SW 1271 (cell line): Measurements from ENCODE around the gene SLC52A1.
"Not testable (repeated sequence)": the region's sequence is repeated elsewhere in the genome, so short reads cannot be mapped to it uniquely, and the experiment has no call there.

Experiments
- DNase-seq, 2 experiments: peaks; one replicate each; lab custom pipeline; 2025; lab: John Stamatoyannopoulos, UW

SLC52A1 gene

DNA sequence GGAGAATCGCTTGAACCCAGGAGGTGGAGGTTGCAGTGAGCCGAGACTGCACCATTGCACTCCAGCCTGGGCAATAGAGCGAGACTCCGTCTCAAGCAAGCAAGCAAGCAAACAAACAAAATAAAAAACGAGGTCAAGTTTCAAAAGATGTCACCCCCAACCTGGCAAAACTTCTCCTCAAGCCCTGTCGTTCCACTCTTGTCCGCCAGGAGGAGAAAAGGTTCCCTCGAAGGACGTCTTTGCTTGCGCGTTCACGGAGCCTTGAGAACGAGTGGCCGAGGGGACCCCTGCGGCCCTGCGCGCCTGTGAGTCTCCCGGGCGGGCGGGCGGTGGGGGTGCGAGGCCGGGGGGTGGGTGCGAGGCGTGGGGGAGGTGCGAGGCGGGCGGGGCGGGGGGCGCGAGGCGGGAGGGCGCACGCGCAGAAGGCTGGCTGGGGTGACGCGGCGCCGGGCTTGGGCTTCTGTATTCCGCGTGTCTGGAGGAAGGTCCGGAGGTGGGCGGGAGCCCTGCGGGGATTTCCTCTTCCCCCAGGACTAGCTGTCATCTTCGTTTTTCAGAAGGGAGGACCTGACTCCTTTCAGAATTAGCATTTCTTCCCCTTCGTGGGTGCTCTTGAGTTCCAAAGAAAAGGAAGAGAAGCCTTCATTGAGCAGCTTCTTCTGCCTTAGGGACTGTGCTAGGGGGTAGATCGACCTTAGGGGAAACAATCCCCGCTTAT is 3.7 kb downstream of the SLC52A1 start:
- DNase-seq = peak; percentile 42 to 65

DNA sequence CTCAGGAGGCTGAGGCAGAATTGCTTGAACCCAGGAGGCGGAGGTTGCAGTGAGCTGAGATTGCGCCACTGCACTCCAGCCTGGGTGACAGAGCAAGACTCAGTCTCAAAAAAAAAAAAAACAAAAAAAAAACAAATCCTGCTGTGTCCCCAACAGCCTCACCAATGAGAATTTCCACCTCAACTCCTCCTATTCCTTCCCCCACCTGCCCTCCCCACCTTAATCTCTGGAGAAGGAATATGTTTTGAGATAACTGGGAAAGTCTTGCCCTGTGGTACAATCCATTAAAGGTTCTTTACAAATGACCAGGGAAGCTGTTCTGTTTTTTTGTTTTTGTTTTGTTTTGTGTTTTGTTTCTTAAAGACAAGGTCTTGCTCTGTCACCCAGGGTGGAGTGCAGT is 5.1 kb downstream of the SLC52A1 start:
- not testable (repeated sequence) for DNase-seq

DNA sequence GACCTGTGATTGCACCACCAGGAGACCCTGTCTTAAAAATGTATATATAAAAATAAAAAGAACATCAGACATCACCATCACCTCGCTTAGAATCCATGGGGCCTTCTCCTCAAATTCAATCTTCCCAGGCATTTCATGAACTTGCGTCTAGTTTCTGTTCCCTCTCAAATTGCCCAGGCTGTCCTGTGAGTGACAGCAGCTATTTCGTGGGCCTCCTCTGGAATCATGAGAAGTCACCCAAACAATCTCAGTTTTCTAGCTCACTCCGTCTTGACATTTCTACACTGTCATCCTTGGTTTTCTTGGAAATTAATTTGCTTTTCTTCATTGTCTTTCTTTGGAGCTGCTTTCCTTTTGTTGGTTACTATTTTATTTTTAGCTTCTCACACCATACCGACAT is 7.3 kb downstream of the SLC52A1 start:
- DNase-seq = no peak

DNA sequence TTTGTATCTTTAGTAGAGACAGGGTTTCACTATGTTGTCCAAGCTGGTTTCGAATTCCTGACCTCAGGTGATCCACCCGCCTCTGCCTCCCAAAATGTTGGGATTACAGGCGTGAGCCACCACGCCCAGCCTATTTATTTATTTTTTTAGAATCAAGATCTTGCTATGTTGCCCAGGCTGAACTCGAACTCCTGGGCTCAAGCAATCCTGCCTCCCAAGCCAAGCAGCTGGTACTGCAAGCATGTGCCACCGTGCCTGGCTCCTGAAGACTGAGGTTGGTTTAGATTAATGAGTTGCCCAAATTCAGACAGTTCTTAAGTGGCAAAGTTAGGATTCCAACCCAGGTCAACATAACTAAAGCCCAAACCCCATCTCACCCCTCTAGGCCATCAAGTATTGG is 7.9 kb downstream of the SLC52A1 start:
- DNase-seq = no peak

DNA sequence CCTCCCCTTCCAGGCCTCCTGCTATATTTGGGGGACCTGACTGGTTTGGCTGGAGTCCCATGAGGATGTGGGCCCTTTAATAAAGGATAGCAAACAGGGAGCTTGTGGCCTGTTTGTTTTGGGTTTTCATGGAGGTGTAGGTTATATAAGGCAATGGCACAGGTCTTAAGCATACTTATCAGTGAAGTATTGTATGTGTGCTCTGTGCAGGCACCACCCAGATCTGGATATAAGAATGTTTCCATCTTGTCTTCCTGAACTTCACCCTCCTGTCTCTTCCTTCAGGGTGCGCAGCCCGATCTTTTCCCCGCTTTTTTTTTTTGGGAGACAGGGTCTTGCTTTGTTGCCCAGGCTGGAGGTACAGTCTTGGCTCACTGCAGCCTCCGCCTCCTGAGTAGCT is 10.6 kb downstream of the SLC52A1 start:
- no peak for DNase-seq

DNA sequence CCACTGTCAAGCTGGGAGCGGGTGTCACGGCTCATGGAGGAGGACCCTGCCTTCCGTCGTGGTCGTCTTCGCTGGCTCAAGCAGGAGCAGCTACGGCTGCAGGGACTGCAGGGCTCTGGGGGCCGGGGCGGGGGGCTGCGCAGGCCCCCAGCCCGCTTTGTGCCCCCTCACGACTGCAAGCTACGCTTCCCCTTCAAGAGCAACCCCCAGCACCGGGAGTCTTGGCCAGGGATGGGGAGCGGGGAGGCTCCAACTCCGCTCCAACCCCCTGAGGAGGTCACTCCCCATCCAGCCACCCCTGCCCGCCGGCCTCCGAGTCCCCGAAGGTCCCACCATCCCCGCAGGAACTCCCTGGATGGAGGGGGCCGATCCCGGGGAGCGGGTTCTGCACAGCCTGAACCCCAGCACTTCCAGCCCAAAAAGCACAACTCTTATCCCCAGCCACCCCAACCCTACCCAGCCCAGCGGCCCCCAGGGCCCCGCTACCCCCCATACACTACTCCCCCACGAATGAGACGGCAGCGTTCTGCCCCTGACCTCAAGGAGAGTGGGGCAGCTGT is 11.6 kb downstream of the SLC52A1 start:
- no peak for DNase-seq

DNA sequence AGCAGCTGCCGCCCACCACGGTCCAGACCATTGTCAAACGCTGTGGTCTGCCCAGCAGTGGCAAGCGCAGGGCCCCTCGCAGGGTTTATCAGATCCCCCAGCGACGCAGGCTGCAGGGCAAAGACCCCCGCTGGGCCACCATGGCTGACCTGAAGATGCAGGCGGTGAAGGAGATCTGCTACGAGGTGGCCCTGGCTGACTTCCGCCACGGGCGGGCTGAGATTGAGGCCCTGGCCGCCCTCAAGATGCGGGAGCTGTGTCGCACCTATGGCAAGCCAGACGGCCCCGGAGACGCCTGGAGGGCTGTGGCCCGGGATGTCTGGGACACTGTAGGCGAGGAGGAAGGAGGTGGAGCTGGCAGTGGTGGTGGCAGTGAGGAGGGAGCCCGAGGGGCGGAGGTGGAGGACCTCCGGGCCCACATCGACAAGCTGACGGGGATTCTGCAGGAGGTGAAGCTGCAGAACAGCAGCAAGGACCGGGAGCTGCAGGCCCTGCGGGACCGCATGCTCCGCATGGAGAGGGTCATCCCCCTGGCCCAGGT is 13.0 kb downstream of the SLC52A1 start:
- DNase-seq = no peak

DNA sequence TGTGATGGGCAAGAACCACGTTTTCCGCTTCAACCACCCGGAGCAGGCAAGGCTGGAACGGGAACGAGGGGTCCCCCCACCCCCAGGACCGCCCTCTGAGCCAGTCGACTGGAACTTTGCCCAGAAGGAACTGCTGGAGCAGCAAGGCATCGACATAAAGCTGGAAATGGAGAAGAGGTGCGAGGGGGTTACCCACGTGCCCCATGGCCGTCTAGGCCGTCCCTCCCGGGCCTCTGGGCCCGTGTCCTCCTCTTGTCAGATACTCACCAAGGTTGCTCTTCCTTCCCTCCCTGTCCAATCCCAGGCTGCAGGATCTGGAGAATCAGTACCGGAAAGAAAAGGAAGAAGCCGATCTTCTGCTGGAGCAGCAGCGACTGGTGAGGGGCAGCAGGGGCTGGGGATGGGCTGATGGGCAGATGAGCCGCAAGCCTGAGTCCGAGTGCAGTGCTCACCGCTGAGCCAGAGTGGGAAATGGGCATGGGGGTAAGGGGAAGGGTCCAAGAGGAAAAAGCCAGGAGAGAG is 14.7 kb downstream of the SLC52A1 start:
- DNase-seq = no peak

DNA sequence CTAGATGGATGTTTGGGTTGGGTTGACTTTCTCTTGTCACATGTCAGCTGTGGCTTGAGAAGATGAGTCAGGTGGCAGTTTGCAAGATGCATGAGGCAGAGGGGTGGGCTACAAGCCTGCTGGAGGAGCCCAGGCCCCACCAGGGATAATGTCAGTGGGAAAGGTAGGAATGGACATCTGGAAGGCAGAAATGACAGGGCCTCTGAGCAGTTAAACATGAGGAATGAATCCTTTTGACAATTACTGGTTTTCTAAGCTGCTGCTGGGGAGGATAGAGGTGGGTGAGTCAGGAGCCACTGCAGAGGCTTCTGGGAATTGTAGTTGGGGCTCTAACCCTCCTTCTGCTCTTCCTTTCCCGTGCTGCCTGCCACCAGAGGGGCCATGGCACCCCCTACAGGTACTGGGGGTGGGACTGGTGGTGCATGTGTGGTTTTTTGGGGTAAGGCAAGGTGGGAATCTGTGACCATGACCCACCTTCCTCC is 15.7 kb downstream of the SLC52A1 start:
- DNase-seq = no peak

DNA sequence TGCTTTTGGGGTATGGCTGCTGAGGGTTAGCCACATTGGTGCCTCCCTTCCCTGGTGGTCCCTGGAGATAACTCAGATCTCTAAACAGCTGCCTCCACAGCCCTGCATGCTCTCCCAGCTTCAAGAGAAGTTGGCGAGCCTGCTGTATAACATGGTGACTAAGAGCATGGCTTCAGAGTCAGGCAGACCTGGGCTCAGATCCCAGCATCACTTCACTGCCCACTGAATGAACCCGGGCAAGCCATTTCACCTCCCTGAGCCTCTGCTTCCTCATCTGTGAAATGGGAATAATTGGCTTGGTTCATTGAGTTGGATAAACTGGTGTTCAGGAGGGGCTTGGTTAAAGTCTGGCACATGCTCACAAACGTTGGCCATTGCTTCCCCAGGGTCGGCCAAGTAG is 20.9 kb downstream of the SLC52A1 start:
- DNase-seq = no peak

DNA sequence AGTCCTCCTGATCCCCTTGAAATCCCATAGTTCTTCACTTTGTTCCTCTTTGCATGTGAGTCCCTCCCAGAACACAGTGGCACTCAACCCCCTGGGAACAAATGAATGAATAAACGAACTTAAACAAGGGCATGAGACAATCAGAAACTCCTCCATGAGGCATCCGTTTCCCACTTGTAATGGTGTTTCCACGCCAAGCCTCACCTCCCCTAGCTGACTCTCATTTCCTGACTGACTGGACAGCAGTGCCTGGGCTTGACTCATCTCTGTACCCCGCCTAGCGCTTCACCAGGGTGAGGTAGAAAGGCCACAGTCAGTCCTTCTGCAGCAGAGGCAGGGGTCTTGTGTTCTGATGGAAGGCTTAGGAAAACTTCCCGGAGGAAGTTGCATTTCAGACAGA is 23.3 kb downstream of the SLC52A1 start:
- DNase-seq = no peak

DNA sequence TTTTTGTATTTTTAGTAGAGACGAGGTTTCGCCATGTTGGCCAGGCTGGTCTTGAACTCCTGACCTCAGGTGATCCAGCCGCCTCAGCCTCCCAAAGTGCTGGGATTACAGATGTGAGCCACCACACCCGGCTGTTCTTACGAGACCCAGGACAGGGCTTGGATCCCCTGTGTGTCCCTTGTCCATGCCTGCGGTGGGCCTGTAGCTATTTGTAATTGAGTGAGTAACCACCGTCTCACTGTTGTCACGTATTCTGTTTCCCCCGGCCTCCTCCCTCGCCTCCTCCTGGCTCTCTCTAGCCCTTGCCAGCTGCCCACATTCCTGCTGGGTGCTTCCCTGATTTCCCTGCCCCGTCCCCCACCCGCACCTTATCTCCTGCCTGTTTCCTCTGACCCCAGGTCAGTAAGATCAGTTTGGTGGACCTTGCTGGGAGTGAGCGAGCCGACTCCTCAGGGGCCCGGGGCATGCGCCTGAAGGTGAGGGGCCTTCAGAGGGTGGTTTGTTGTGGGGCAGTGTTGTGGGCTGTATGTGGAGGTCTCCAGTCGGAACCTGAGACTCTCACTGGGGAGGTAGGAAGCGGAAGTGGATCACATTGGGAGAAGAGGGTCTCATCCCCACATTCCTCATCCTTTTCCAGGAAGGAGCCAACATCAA is 31.9 kb downstream of the SLC52A1 start:
- no peak for DNase-seq

DNA sequence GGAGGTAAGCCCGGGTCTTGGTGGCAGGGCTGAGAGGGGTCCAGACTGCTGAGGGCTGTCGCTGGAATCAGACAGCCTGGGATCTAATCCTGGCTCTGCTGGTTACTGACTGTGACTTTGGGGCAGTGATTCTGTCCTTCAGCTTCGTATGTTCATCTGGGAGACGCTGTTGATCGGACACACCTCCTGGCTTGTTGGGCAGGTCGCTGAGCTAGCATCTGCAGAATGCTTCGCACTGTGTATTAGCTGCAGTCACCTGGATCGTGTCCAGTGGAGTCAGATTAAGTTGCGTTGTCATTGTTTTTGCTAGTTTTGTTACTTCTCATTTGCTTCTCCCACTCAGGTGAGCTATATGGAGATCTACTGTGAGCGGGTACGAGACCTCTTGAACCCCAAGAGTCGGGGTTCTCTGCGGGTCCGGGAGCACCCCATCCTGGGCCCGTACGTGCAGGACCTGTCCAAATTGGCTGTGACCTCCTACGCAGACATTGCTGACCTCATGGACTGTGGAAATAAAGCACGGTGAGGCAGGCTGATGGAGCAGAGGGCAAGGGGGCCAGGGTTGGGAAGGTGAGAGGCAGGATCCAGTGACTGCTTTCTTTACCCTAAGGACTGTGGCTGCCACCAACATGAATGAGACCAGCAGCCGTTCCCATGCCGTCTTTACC is 33.0 kb downstream of the SLC52A1 start:
- DNase-seq = no peak

DNA sequence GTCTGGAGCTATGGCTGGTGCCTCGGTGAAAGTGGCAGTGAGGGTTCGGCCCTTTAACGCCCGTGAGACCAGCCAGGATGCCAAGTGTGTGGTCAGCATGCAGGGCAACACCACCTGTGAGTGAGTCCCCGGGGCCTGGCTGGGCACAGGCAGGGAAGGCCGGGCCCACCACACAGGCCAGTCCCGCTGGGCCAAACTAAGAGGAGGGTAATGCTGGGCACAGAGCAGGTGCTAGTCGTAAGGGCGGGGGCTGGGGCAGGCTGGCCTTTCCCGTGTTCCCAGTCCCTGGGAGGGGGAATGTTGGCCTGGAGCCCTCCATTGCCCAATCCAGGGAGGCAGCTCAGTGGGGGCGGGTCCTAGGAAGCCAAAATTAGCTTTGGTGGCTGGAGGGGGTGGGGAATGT is 35.0 kb downstream of the SLC52A1 start:
- DNase-seq = no peak

DNA sequence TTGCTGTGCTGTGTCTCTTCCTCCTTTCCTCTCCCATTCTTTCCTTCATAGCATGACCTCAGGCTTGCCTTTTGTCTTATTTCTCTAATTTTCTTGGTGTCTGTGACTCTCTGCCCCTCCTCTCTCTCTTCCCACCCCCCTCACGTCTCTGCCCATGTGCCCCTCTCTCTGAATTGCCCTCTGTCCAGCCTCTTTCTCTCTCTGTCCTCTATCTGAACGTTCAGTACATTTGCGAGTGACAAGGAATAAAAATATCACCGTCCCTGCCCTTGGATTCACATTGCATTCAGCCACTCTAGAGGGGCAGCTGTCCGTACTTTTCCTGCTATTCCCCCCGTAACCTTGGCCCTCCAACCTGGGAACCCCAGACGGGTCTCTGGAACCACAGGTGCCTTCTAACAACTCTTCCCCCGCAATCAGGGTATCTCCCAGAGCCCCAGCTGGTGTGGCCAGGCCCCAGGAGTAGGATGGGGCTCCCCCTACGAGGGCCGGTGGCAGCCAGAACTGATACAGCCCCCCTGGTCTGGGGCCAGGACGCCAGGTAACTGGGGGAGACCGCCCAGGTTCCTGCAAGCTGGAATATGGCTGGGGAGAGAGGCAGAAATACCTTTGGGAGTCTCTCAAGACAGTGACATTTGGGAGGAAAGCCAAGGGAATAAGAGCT is 35.7 kb downstream of the SLC52A1 start:
- DNase-seq = no peak

DNA sequence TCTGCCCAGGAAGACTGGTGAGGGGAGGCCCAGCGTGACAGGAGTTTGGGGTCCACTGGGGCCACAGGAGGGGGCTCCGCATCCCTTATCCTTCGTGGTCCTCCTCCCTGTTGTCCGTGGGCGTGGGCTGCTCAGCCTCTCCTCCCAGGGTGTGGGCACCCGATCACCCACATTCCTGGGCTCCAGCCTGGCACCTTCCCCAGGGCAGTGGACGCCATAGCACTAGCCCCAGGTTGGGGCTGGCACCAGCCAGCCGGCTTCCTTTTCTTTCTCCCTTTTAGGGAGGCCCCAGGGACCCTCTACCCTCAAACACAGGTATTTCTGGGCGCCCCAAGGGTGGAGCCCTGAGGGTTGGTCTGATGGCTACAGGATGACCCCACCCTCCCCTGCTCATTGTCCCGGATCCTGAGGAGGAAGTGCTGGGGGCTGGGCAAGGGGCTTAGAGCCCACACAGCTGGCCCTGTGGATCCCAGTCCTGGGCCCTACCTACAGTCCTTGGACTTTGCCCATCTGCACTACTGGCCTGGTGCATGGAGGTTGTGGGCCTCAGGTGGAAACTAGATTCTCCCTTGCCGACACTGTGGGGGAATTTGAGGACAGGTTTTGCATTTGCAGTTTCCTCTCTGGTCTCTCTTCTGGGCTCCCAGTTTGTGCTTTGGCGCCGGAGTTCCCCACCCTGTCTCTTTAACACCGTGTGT is 36.3 kb downstream of the SLC52A1 start:
- no peak for DNase-seq

DNA sequence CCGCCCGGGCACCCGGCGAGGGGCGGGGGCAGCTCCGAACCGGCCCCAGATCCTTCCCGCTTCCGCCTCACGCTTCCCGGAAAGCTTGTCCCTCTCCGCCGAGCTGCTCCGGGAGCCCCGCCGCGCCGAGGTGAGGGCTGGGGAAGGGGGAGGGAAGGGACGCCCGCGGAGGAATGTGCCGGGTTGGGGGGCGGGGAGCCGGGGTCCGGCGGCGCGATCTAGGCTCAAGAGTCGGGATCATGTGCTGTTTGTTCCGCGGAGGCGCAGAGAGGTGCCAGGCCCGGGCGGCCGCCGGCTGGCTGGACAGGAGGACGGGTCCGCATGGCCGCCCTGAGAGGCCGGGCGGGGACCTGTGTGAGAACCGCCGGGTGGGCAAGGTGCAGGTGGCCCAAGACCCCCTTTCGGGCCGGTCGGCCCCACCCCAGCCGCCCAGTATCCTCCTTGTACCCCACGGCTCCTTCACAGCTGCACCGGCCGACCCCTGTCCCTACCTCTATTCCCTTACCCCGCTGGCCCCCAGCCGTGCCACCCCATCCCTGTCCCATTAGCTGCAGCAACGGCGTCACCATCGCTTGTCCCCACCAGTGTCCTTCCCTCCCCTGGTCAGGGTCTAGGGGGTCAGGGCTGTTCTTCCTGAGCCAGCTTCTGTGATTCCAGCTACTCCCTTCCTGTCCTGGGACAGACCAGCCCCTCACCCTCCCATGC is 37.0 kb downstream of the SLC52A1 start:
- DNase-seq = no peak

DNA sequence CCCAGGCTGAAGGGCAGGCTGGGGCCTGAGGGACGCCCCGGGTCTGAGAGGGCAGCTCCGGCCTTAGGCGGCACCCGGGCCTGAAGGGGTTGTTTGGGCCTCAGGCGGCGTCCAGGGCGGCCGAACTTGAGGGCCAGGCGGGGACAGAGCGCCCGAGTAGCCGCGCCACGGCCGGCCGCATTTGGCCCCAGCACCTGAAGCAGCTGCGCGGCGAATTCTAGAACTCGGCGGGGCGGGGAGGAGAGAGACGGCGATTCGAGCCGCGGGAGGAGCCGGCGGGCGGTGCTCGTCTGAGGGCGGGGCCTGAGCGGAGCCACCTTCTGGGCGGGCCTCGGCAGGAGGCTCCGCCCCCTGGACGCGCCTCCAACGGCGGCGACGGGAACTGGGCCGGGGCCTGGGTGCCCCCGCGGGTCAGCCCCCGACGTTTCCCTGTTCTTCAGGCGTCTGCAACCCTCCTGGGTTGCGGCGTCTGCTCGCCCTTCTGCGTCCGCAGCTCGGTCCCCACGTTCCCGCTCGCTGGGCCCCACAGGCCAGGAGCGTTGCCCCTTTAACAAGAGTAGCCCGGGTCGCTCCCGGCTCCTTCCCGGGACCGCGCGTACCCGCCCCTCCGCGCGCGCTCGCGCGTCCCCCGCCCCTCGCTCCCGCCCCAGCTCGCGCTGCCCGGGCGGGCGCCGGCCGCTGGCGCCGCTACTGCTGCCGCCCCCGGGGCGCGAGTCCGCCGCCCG is 37.8 kb downstream of the SLC52A1 start, which contains the start of the genes INCA1 and KIF1C:
TSS of gene INCA1 (minus strand) at position 221 of the 725 bp plus-strand sequence. CDS start 3,085 bp downstream, outside the sequence.
TSS of gene KIF1C (plus strand) at position 649 of the 725 bp plus-strand sequence. CDS start 2,297 bp downstream, outside the sequence.
- DNase-seq = peak; percentile 68 to 78

DNA sequence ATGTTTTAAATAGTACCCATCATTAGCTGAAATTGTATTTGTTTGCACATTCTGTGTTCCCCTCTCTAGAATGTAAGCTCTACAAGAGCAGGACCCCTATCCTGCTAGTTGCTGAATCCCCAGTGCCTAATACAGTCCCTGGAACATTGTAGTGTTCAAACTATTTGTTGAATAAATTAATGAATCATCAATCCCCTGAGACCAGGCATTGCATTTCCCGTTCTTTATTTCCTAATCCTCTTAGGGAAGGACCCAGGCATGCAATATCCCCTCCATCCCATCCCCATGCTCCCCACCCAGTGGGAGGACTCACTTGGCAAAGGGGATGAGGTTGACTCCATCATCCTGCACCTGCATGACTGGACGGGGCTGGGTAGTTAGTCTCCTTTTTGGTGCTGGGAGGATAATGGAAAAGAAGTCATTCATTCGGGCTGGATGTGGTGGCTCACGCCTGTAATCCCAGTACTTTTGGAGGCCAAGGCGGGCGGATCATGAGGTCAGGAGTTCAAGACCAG is 41.1 kb downstream of the SLC52A1 start:
- DNase-seq = no peak
